Measurements from ENCODE around the gene TFDP1.

Gene TFDP1

DNA sequence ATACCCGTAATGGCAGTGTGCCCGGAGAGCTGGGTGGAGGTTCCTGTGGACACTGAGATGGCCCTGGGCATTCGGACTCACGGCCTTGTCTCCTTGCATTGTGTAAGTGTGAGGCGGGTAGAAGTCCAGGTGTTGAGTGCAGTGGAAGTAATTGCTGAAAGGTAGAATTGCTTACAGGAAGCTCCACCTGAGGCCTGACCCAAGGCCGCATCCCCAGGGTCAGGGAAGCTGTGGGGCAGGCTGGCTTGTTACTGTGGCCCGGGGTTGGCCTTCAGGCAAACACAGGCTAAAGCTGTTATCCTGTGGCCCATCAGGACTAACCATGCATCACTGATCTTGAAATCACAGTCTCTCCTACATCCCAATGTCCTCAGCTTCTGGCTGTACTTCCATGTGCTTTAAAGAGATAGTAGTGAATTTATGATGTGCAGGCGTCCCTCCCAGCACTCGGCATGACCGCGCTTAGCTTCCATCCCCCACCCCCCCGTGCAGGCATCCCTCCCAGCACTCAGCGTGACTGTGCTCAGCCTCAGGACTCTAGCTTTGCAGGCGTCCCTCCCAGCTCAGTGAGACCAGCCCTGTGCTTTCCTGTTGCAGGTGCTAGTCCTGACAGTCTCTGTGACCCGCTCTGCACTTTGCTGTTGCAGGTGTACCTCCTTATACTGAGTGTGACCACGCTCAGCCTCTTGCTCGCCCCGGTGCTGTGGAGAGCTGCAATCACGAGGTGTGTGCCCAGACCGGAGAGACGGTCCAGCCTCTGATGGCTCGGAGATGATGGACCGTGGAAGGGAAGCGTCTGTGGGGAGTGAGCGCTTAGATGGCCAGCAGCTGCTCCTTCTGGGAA is 35.6 kb upstream of the TFDP1 start:
- no peak for DNase-seq (ENCODE audit: low read depth)
- H3K4me3 ChIP-seq (ENCODE audit: low read depth, low read length), result no peak overlapping the region
- no peak for TF ChIP-seq CTCF (IDR thresholded peaks at IDR 0.05; ENCODE audit: low read depth, low read length, missing control alignments)

GRCh38 chr13:113550453-113550852 is 34.1 kb upstream of the TFDP1 start:
- TF ChIP-seq CTCF (IDR thresholded peaks at IDR 0.05; ENCODE audit: low read depth, low read length, missing control alignments), result no peak
- H3K4me3 ChIP-seq (ENCODE audit: low read depth, low read length), result no peak overlapping the region
- no peak for DNase-seq (ENCODE audit: low read depth)

- no peak overlapping the region for H3K4me3 ChIP-seq (ENCODE audit: low read depth, low read length)
- no peak for TF ChIP-seq CTCF (IDR thresholded peaks at IDR 0.05; ENCODE audit: low read depth, low read length, missing control alignments)
- no peak for DNase-seq (ENCODE audit: low read depth)
Measured at GRCh38 chr13:113551081-113552000, 33.2 kb upstream of the TFDP1 start.

DNA sequence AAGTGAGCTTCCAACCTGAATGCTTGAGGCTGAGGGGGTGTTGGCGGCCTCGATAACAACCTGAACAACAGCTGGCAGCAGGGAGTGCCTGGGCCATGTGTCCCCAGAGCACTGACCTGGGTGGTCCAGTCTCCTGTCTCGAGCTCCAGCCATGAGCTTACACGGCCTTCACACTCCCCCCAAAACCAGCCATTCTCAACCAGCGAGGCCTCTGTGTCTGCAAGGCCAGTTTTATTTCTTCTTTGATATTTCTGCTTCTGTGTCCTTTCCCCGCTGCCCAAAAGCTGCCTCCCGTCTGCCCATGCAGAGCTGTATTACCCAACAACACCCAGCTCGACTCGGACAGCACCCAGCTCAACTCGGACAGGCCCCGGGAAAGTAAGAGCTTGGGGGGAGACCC is 32.5 kb upstream of the TFDP1 start:
- TF ChIP-seq CTCF (IDR thresholded peaks at IDR 0.05; ENCODE audit: low read depth, low read length, missing control alignments), result no peak
- no peak overlapping the region for H3K4me3 ChIP-seq (ENCODE audit: low read depth, low read length)
- DNase-seq (ENCODE audit: low read depth), result no peak

DNA sequence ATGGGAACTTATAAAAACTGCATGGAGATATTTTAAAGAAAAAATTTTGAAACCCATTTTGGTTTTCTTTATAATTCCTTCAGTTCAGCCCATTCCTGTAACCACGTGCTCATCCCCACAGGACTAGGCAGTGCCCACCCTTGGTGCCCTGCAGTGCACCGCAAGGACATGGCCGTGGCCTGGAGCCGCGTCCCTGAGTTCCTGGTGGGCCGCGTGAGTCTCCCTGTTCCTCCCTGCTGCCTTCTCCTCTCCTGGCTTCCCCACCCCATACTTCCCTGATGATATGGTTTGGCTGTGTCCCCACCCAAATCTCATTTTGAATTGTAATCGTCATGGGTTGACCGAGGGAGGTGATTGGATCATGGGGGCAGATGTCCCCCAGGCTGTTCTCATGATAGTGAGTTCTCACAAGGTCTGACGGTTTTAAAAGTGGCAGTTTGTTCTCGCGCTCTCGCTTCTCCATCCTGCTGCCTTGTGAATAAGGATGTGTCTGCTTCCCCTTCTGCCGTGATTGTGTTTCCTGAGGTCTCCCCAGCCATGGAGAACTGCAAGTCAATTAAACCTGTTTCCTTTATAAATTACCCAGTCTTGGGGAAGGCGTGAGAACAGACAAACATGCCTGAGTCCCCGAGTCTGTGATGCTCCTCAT is 31.6 kb upstream of the TFDP1 start:
- H3K4me3 ChIP-seq (ENCODE audit: low read depth, low read length), result no peak overlapping the region
- DNase-seq (ENCODE audit: low read depth), result no peak
- TF ChIP-seq CTCF (IDR thresholded peaks at IDR 0.05; ENCODE audit: low read depth, low read length, missing control alignments), result no peak

DNA sequence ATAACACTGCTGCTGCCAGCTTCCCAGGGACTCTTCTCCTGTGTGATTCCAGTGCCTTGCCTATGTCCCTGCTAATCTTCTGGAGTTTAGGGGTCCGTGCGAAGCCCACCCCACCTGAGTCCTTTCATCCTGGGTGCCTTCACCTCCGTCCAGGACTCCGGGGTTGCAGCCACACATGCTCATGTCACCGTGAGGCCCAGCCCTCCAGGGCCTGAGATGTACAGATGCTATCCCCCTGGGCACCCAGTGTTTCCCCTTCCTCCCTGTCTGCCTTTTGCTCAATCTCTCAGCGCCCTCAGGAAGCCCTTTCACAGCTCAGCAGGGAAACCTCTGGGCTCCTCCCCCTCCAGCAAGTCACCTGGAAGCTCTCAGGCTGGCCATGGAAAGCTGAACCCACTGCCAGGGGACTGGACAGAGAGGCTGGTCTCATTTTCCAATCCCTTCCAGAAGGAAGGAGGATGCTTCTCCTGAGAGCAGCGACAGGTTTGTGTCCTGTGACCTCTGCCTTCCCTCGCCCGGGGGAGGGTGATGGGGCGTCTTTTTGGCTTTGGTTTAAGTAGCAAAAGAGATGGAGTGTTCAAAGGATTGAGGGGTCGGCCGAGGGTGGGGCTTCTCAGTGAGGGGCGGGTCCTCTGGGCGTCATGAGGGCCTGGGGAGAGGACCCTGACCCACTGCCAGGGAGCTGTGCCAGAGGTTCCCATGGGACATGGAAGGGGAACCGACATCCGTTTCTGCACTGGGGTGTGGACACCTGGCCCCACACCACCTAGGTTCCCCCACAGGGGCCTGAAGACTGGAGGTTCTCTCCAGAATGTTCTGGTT is 30.8 kb upstream of the TFDP1 start:
- DNase-seq (ENCODE audit: low read depth), result no peak
- TF ChIP-seq CTCF (IDR thresholded peaks at IDR 0.05; ENCODE audit: low read depth, low read length, missing control alignments), result no peak
- no peak overlapping the region for H3K4me3 ChIP-seq (ENCODE audit: low read depth, low read length)

Data from GM12864 (cell line).